Myometrial cell (primary cell): ENCODE results near the gene MYLK3. TPM values are rescaled to one million over a fixed set of nuclear protein-coding genes. Genes with fewer than 3 reads are reported as not detected.

Source experiments
- total RNA-seq: library from RNA; depleted of rRNA; stranded (reverse); fragments of >200 nt; gene quantifications from 2 replicates; pipeline ENCODE4 v1.2.3, GENCODE V29; 2015

Gene MYLK3
- total RNA-seq: under 0.01 and 0.18 TPM in 2 replicates

GRCh38 chr16:46747777-46748651 is at the start of gene MYLK3:
MYLK3 (minus strand) TSS chr16:46748344; CDS start chr16:46748193, 151 bp downstream.

GRCh38 chr16:46689365-46690280 is 58.5 kb downstream of the MYLK3 start, which contains the start of gene ORC6:
ORC6 (plus strand) TSS chr16:46689659; CDS start chr16:46689706, 47 bp downstream.

DNA sequence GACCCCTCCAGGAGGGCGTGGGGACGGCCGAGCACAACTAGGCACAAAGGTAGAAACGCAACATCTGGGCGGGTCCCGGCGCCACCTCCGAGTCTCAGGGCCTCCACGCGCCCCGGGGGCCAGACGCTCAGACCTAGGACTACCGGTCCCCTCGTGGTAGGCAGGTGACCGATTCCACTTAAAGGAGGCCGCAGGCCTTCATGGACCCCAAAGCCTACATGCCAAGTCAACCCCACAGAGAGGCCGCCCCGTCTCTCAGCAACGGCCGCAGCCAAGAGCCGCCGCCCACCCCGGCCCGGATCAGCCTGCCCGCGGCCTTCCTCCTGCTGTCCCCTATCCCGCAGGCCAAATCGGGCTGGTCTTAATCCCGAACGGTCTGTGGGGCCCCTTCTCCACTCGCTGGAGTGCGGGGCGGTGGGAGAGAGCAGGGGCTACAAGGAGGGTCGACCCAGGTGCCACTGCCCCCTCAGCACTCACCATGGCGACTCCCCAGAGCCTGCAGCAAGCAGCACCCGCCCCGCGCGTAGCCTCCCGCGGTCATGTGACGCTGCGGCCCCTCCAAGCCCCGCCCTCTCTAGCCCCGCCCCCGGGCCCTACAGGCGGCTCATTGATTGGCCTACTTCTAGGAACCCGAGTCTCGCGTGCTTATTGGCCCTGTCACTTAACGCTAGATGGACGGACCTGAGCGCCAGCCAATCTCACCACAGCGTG is 59.3 kb downstream of the MYLK3 start, which contains the start of gene VPS35:
Gene VPS35 (minus strand): TSS at position 525 of the 711 bp plus-strand sequence. CDS start 45 bp downstream, at position 480.

Other genes starting within 250 kb of the MYLK3 start
- gene SHCBP1, start 127.0 kb downstream of the MYLK3 start, total RNA-seq: 27.3 and 27.4 TPM in 2 replicates
- gene VPS35, start 59.2 kb downstream of the MYLK3 start, total RNA-seq: 85.3 and 101 TPM in 2 replicates
- gene ORC6, start 58.7 kb downstream of the MYLK3 start, total RNA-seq: 13.1 and 16.1 TPM in 2 replicates
- 4.6 and 8.2 TPM in 2 replicates for gene C16orf87, start 82.8 kb upstream of the MYLK3 start, total RNA-seq
- 20.2 and 32.0 TPM in 2 replicates for gene GPT2, start 136.0 kb upstream of the MYLK3 start, total RNA-seq
- gene DNAJA2, start 225.3 kb upstream of the MYLK3 start, total RNA-seq: 59.1 and 62.6 TPM in 2 replicates